Bronchial epithelial cell (primary cell): Measurements from ENCODE around the gene NOB1. TPM values are rescaled to one million over a fixed set of nuclear protein-coding genes. Genes with fewer than 3 reads are reported as not detected.
A peak's percentile ranks its signal among the peaks of the same experiment; 100 is the strongest.

Experiments
- DNase-seq: peaks from one replicate; pipeline ENCODE4 v3.0.0-alpha.2; 2010; ENCODE audit warnings: low read depth
- FAIRE-seq: peaks from 2 replicates; lab custom pipeline; 2011; peaks lifted over from hg19 to GRCh38; lab: Jason Lieb, UNC
- H3K27me3 ChIP-seq: 2 replicates; pipeline ENCODE4 v1.5.1; 2011; ENCODE audit warnings: low read length; ENCODE audit not compliant: control insufficient read depth, insufficient read depth
- H3K36me3 ChIP-seq: 2 replicates; pipeline ENCODE4 v1.5.1; 2011; ENCODE audit warnings: low read length; ENCODE audit not compliant: control insufficient read depth, insufficient read depth
- H3K4me3 ChIP-seq: 2 replicates; pipeline ENCODE4 v1.5.1; 2011; ENCODE audit warnings: mild to moderate bottlenecking, low read depth, low read length, control low read depth
- total RNA-seq: library from RNA; depleted of rRNA; stranded (reverse); fragments of >200 nt; gene quantifications from 2 replicates; pipeline ENCODE4 v1.2.1, GENCODE V29; 2014
- TF ChIP-seq, protein P1 (sequence below): IDR thresholded peaks from 2 replicates; pipeline ENCODE4 v1.5.1; 2011; ENCODE audit warnings: mild to moderate bottlenecking, moderate library complexity, low read length, control low read depth, inconsistent platforms; ENCODE audit not compliant: insufficient read depth, severe bottlenecking

The NOB1 gene
- total RNA-seq: 22.1 and 24.7 TPM in 2 replicates

DNA sequence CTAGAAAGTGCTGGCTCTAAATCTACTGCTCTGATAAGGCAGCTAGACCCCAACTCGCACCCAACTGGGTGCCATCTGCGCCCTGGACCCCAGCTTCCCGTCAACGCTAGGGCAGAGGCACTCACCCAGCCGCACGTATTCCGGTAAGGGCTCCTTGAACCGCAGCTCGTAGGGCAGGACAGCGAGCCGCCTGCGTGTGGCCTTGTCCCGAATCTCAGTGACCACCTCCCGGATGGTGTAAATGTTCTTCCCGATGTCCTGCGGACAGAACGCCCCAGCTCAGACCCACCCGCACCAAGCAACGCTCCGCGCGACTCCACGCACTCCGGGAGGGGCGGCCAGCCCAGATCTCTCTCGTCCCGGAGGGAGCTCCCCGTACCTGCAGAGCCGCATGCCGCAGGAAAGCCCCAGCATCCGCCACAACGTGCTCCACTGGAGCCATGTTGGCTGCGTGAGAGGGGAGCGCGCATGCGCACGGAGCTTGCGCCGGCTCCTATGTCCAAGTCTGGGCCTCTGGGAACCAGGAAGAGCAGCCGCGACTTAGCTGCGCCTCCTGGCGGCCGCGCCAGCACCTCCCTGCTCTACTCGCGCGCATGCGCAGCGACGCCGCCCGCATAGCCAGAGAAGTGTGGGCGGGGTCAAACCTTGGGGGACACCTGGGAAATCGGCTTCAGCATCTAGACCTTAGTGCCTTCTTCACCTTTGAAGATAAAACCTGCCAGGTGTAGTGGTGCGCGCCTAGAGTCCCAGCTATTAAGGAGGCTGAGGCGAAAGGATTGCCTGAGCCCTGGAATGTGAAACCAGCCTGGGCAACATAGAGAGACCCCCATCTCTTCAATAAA is at the start of gene NOB1:
Gene NOB1, minus strand, starts transcription at position 458 of the 842 bp plus-strand sequence. Its CDS starts 16 bp downstream, at position 442.
- DNase-seq (peak; percentile 95), FAIRE-seq (no peak)
- Histone ChIP-seq H3K4me3 (peak within 1 kb of the TSS; percentile 98), H3K36me3 (peaks cover 3% of the 10 kb centered on the region), H3K27me3 (no peaks in the 10 kb centered on the region)
- TF ChIP-seq, protein P1, sequence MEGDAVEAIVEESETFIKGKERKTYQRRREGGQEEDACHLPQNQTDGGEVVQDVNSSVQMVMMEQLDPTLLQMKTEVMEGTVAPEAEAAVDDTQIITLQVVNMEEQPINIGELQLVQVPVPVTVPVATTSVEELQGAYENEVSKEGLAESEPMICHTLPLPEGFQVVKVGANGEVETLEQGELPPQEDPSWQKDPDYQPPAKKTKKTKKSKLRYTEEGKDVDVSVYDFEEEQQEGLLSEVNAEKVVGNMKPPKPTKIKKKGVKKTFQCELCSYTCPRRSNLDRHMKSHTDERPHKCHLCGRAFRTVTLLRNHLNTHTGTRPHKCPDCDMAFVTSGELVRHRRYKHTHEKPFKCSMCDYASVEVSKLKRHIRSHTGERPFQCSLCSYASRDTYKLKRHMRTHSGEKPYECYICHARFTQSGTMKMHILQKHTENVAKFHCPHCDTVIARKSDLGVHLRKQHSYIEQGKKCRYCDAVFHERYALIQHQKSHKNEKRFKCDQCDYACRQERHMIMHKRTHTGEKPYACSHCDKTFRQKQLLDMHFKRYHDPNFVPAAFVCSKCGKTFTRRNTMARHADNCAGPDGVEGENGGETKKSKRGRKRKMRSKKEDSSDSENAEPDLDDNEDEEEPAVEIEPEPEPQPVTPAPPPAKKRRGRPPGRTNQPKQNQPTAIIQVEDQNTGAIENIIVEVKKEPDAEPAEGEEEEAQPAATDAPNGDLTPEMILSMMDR: peak; percentile 100

DNA sequence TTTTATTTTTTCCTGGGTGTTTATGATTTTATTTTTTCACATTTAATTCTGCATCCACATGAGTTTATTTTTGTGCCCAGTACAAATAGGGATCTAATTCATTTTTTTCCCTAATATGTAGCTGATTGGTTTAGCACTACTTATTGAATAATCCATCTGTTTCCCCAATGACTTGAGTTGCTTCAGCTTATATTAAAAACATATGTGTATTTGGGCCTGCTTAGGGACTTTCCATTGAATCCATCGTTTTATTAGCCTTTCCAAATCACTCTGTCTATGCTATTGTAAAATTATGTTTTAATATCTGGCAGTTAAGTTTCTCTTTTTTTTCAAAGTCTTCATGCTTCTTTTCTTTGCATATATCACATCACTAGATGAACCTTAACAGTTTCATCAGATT is 49.6 kb upstream of the NOB1 start:
- no peak overlapping the region for H3K4me3 ChIP-seq
- TF ChIP-seq, protein P1: no peak
- H3K36me3 ChIP-seq: peaks cover 2% of the 10 kb centered on the region
- no peaks in the 10 kb centered on the region for H3K27me3 ChIP-seq
- DNase-seq (no peak), FAIRE-seq (no peak)

DNA sequence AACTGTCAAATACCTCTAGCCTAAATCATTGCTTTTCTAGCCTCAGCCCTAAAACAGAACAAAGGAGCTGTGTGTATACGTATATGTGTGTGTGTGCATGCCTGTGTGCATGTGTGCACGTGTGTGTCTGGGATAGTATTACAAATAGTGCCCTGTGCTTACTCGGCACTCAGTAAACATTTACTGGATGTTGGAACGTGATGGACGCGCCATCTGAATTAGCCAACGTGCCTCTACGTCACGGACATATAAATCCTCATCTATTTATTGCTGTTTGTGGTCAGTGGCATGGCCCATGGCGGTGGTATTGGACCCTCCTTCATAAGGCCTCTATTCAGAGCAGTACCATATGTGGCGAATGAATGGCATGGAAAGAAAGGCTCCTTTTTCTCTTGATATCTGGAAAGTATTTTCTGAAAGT is 44.9 kb upstream of the NOB1 start:
- FAIRE-seq: no peak
- Histone ChIP-seq H3K27me3 (no peaks in the 10 kb centered on the region), H3K36me3 (peaks cover 6% of the 10 kb centered on the region), H3K4me3 (no peak overlapping the region)
- DNase-seq: peak; percentile 13
- TF ChIP-seq, protein P1: no peak

DNA sequence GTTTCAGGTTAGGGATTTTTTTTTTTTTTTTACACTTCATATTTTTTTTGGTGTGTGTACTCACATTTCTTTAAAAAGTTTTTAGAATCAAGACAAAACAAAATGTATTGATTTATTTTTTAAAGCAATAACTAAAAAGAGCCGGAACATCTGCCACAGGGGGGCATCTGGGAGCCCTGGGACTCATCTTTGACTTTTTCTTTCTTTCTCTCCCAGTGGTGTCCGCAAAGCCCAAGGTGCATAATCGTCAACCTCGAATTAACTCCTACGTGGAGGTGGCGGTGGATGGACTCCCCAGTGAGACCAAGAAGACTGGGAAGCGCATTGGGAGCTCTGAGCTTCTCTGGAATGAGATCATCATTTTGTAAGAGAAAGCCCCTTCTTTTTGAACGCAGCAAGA is 43.7 kb upstream of the NOB1 start:
- no peak overlapping the region for H3K4me3 ChIP-seq
- TF ChIP-seq, protein P1: no peak
- no peak for DNase-seq
- H3K36me3 ChIP-seq: peaks cover 6% of the 10 kb centered on the region
- no peaks in the 10 kb centered on the region for H3K27me3 ChIP-seq
- FAIRE-seq: no peak

DNA sequence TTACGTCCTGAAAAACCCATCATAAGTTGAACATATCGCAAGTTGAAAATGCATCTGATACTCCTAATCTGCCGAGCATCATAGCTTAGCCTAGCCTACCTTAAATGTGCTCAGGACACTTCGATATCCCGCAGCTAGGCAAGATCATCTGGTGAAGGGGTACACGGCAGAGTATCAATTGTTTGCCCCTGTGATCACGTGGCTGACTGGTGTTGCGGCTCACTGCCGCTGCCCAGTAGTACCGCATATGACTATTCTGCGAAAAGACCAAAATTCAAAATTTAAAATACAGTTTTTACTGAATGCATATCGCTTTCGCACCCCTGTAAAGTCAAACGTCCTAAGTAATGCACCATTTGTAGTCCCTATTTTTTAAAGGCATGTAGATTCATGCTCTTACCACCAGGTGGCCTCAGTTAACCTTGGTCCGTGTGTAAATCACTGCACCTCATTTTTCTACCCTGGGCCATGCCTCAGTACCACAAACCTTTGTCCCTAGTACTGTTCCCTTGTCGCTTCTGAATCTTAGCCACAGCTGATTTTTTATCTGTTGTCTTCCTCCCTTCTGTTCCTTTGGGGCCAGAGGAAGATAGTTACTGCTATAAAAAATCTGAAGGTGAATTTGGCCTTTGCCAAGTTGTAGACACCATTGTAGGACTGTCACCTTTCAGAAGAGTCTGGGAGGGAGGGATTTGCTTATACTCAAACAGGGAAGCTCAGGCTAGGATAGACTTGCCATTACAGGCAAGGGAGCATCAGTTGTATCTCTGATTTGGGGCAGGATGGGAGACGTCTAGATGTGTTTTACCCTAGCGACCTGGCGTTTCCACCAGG is 41.8 kb upstream of the NOB1 start:
- DNase-seq (peak; percentile 67), FAIRE-seq (no peak)
- TF ChIP-seq, protein P1: peak; percentile 76
- Histone ChIP-seq H3K36me3 (peaks cover 7% of the 10 kb centered on the region), H3K4me3 (no peak overlapping the region), H3K27me3 (no peaks in the 10 kb centered on the region)
